Nephron progenitor cell (in vitro differentiated cells): ENCODE data around the gene SLC39A6.
"Not testable (repeated sequence)": the region's sequence is repeated elsewhere in the genome, so short reads cannot be mapped to it uniquely, and the experiment has no call there.

ENCODE experiments used
- DNase-seq: peaks from one replicate; pipeline ENCODE4 v3.0.0; 2021
- H3K27ac Mint-ChIP-seq: 2 replicates; pipeline ENCODE4 v1.8.0; 2021; ENCODE audit warnings: mild to moderate bottlenecking, moderate library complexity, mixed read lengths
- H3K27me3 Mint-ChIP-seq: 2 replicates; pipeline ENCODE4 v1.8.0; 2021; ENCODE audit warnings: mild to moderate bottlenecking, low read depth, mixed read lengths; ENCODE audit not compliant: poor library complexity
- H3K36me3 Mint-ChIP-seq: 2 replicates; pipeline ENCODE4 v1.8.0; 2021; ENCODE audit warnings: low read depth, mixed read lengths
- H3K4me1 Mint-ChIP-seq: 2 replicates; pipeline ENCODE4 v1.8.0; 2021; ENCODE audit warnings: mixed read lengths
- H3K4me3 Mint-ChIP-seq: 2 replicates; pipeline ENCODE4 v1.8.0; 2021; ENCODE audit warnings: mild to moderate bottlenecking, moderate library complexity, mixed read lengths
- H3K9me3 Mint-ChIP-seq: 2 replicates; pipeline ENCODE4 v1.8.0; 2021; ENCODE audit warnings: mild to moderate bottlenecking, moderate library complexity, mixed read lengths
- CTCF ChIP-seq: fragments of 200-600 bp; sonication (generic); IDR thresholded peaks from 2 replicates; pipeline ENCODE4 v1.5.0; 2021; ENCODE audit warnings: antibody characterized with exemption

The SLC39A6 gene

GRCh38 chr18:36169938-36170337, 40.8 kb upstream of the SLC39A6 start:
- Mint-ChIP-seq H3K9me3 (no peaks in the 10 kb centered on the region), H3K27me3 (no peaks in the 10 kb centered on the region), H3K4me1 (no peaks in the 10 kb centered on the region), H3K36me3 (peaks cover 57% of the 10 kb centered on the region), H3K4me3 (no peak overlapping the region), H3K27ac (no peak overlapping the region)
- DNase-seq: no peak
- TF ChIP-seq CTCF: no peak

- H3K4me3 Mint-ChIP-seq, DNase-seq, H3K27ac Mint-ChIP-seq, H3K27me3 Mint-ChIP-seq, H3K4me1 Mint-ChIP-seq, H3K9me3 Mint-ChIP-seq: not testable (repeated sequence)
- peaks cover 72% of the 10 kb centered on the region for H3K36me3 Mint-ChIP-seq
Measured at GRCh38 chr18:36168296-36168695, 39.2 kb upstream of the SLC39A6 start.

DNA sequence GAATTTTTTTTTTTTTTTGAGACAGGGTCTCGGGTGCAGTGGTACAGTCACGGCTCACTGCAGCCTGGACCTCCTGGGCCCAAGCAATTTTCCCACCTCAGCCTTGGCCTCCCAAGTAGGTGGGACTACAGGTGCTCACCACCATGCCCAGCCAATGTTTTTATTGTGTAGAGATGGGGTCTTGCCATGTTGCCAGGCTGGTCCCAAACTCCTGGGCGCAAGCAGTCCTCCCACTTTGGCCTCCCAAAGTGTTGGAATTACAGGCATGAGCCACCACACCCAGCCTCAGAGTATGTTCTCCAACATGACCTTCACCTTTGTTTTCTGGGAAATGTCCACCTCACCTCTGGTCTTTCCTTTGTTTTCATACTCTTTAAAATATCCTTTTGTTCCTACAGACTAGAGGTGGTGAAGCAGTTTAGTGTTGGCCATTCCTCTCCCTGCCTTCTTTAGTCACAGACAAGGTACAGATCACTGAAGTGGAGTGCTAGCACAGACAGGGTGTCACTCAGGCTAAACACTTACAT, 38.6 kb upstream of the SLC39A6 start:
- no peak overlapping the region for H3K27ac Mint-ChIP-seq
- no peaks in the 10 kb centered on the region for H3K4me1 Mint-ChIP-seq
- H3K27me3 Mint-ChIP-seq: no peaks in the 10 kb centered on the region
- TF ChIP-seq CTCF: no peak
- H3K36me3 Mint-ChIP-seq: peaks cover 76% of the 10 kb centered on the region
- no peaks in the 10 kb centered on the region for H3K9me3 Mint-ChIP-seq
- DNase-seq: no peak
- no peak overlapping the region for H3K4me3 Mint-ChIP-seq

DNA sequence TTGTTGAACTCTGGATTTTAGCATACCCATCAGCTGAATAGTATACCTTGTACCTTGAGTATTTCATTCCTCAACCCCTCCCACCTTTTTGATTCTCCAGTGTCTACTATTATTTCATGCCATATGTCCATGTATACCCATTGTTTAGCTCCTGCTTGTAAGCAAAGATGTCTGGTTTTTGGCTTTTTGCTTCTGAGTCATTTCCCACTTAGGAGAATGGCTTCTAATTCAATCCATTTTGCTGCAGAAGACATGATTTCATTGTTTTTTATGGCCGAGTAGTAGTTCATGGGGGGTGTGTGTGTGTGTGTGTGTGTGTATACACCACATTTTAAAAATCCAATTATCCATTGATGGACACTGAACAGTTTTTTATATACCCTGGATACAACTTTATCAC, 33.8 kb upstream of the SLC39A6 start:
- no peak for TF ChIP-seq CTCF
- no peaks in the 10 kb centered on the region for H3K9me3 Mint-ChIP-seq
- peaks cover 84% of the 10 kb centered on the region for H3K36me3 Mint-ChIP-seq
- no peaks in the 10 kb centered on the region for H3K27me3 Mint-ChIP-seq
- H3K4me1 Mint-ChIP-seq: no peaks in the 10 kb centered on the region
- no peak overlapping the region for H3K27ac Mint-ChIP-seq
- DNase-seq: no peak
- H3K4me3 Mint-ChIP-seq: no peak overlapping the region

GRCh38 chr18:36160959-36161371, 31.8 kb upstream of the SLC39A6 start:
- no peak for DNase-seq
- H3K27me3 Mint-ChIP-seq: no peaks in the 10 kb centered on the region
- H3K27ac Mint-ChIP-seq: no peak overlapping the region
- peaks cover 70% of the 10 kb centered on the region for H3K36me3 Mint-ChIP-seq
- no peak overlapping the region for H3K4me3 Mint-ChIP-seq
- TF ChIP-seq CTCF: no peak
- H3K9me3 Mint-ChIP-seq: no peaks in the 10 kb centered on the region
- H3K4me1 Mint-ChIP-seq: no peaks in the 10 kb centered on the region

DNA sequence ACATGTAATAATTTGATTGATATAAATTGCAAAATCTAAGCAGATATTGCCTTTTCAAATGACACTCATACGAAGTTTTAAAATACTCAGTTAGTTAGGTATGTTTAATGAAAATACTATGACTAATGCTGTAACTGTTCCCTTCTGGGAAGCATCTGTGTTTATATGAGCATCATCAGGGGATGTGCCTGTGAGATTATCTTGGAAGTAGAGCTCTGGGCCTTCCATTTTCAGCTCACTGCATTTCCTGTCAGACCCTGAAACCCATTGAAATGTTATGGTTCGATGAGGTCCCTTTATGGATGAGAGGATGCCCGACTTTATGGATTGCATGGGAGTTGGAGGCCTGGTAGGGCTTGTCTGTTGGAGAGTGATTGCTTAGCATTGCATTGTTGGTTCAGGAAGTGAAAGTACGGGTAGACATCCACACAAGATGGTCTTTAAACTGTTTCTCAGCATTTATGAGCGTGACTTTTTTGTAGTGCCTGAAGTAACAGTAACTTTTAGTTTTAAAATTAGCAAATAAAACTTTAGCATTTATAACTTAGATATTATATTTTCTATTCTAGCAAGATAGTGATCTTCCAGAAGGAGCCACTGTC, 29.2 kb upstream of the SLC39A6 start:
- H3K4me3 Mint-ChIP-seq: no peak overlapping the region
- peaks cover 61% of the 10 kb centered on the region for H3K36me3 Mint-ChIP-seq
- H3K27me3 Mint-ChIP-seq: no peaks in the 10 kb centered on the region
- TF ChIP-seq CTCF: no peak
- H3K9me3 Mint-ChIP-seq: no peaks in the 10 kb centered on the region
- DNase-seq: no peak
- H3K4me1 Mint-ChIP-seq: no peaks in the 10 kb centered on the region
- no peak overlapping the region for H3K27ac Mint-ChIP-seq
